Sigmoid colon (tissue), 4 donors: ENCODE measurements around the gene NRXN2.

Experiments used
- CTCF ChIP-seq, 4 experiments: fragments of 450-650 bp in 3 of 4; fragments of 200-600 bp in 1 of 4; IDR thresholded peaks; one replicate each; pipeline ENCODE4 v1.5.1; 2016 to 2019; ENCODE audit warnings: antibody characterized with exemption in 4 of 4, mild to moderate bottlenecking in 3 of 4, moderate library complexity in 2 of 4
- POLR2A ChIP-seq, 2 donors: fragments of 450-650 bp; IDR thresholded peaks; one replicate each; pipeline ENCODE4 v1.6.1; 2016; ENCODE audit warnings: antibody characterized with exemption in 2 of 2, mild to moderate bottlenecking in 2 of 2, moderate library complexity in 2 of 2
- POLR2AphosphoS5 ChIP-seq, 4 donors: sonication (generic); formaldehyde crosslinking; IDR thresholded peaks; one replicate each; pipeline ENCODE4 v1.6.1; 2017; ENCODE audit warnings: antibody characterized with exemption in 4 of 4

DNA sequence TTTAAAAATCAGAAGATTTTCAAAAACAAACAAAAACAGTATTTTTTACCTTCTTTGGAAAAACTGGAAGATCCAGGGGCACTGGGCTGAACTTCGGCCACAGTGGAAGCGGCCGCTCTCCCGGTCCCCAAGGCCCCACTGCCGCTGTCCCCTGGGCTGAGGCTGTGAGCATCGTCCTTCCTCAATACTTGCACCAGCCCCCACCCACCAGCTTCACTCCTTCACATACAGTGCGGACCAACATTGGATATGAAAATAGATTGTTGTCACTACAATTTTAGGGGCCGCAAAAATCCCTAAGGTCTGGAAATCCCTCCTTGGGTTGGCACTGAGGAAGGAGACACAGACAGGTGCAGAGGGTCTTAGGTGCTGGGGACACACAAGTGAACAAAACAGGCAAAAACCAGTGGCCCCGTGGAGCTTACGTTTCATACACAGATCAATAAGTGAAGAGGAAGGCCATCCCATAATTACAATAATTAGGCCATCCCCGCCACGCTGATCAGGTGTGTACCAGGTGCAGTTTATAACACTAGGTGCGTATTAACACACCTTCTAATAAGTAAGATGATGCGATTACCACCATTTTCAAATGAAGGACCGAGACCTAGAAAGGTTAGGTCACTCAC is 160.2 kb downstream of the NRXN2 start:
- no peak for TF ChIP-seq CTCF (IDR thresholded peaks at IDR 0.05)
- no peak for TF ChIP-seq POLR2A (IDR thresholded peaks at IDR 0.05)
- no peak for TF ChIP-seq POLR2AphosphoS5 (IDR thresholded peaks at IDR 0.05)
